DMS53 treated with DMSO at 0.1 percent for 48 hours (cell line): ENCODE measurements around the gene RASSF1.

Source experiments
- DNase-seq: peaks from one replicate; lab custom pipeline; 2025; ENCODE audit not compliant: unreplicated experiment; lab: John Stamatoyannopoulos, UW

Gene RASSF1

GRCh38 chr3:50340448-50341329 is at the start of gene RASSF1:
Gene RASSF1, minus strand, starts transcription at chr3:50340836. Its CDS starts 31 bp downstream, at chr3:50340805.
- no peak for DNase-seq

GRCh38 chr3:50389414-50389767 is 48.8 kb upstream of the RASSF1 start:
- no peak for DNase-seq

GRCh38 chr3:50388720-50389413 is 48.2 kb upstream of the RASSF1 start:
- no peak for DNase-seq

GRCh38 chr3:50388016-50388719 is 47.5 kb upstream of the RASSF1 start:
- DNase-seq, result no peak

- no peak for DNase-seq
Observed at GRCh38 chr3:50385754-50386153, 45.1 kb upstream of the RASSF1 start.

GRCh38 chr3:50383750-50384149 is 43.1 kb upstream of the RASSF1 start:
- DNase-seq, result no peak

- DNase-seq, result no peak
Observed at GRCh38 chr3:50382722-50383121, 42.1 kb upstream of the RASSF1 start.

GRCh38 chr3:50381383-50381782 is 40.7 kb upstream of the RASSF1 start:
- DNase-seq, result no peak

GRCh38 chr3:50380405-50381085 is 39.9 kb upstream of the RASSF1 start:
- DNase-seq, result no peak

- DNase-seq, result no peak
Observed at GRCh38 chr3:50378757-50379156, 38.1 kb upstream of the RASSF1 start.

- DNase-seq, result no peak
Observed at GRCh38 chr3:50378024-50378423, 37.4 kb upstream of the RASSF1 start.

- DNase-seq, result no peak
Observed at GRCh38 chr3:50375258-50375931, 34.8 kb upstream of the RASSF1 start.

- DNase-seq, result no peak
Observed at GRCh38 chr3:50374363-50375257, 34.0 kb upstream of the RASSF1 start.

- DNase-seq, result no peak
Observed at GRCh38 chr3:50373146-50374051, 32.8 kb upstream of the RASSF1 start.

GRCh38 chr3:50372349-50372748 is 31.7 kb upstream of the RASSF1 start:
- no peak for DNase-seq

GRCh38 chr3:50371133-50371685 is 30.6 kb upstream of the RASSF1 start:
- DNase-seq, result no peak

GRCh38 chr3:50370594-50370993 is 30.0 kb upstream of the RASSF1 start:
- peak; percentile 6 for DNase-seq

GRCh38 chr3:50369012-50369670 is 28.5 kb upstream of the RASSF1 start:
- no peak for DNase-seq
